ENCODE data around the gene FARP2. TPM values are rescaled to one million over a fixed set of nuclear protein-coding genes. Genes with fewer than 3 reads are reported as not detected.
A peak's percentile ranks its signal among the peaks of the same experiment; 100 is the strongest.

FARP2 gene
- total RNA-seq, 1 experiment from 2014 or later, result 30.4 TPM

DNA sequence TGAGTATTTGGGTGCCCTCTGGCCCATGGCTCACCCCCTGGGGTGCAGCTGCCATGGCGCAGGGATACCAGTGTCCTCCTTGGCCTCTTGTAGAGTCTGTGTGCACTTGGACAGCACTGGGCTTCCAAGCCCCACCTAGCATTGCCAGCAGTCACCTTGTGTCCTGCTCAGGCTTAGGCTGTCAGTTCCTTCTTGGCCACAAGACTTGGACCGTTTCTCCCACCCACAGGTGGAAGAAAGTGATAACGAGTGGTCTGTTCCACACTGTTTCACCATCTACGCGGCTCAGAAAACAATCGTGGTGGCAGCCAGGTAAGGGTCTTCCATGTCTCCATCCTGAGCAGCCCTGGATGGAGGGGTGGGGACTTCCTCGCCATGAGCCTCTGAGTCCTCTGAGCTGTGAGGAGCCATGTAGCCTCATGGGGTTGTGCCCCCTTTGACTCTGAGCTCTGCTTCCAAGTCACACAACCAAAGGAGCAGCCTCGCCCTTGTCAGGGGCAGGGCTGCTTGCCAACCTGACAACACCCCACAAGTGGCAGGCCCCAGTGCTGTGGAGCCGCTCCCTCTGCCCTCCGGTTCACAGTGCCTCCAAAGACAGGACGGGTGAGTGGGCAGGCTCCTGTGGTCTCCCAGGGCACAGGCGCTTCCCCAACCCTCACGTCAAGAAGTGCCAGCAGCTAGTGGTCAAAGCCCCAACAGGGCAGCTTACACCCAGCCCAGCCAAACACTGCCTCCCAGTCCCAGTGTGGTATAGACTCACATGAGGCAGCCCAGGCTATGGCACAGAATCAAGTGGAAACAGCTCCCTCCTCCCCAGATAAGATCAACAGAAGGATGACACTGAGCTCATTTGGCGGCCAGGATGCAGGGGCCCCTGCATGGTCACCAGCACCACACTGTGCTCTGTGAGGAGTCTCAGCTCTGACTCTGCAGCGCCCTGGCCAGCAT lies 133.9 kb downstream of the FARP2 start:
- DNase-seq (ENCODE audit: low read depth), result no peak

DNA sequence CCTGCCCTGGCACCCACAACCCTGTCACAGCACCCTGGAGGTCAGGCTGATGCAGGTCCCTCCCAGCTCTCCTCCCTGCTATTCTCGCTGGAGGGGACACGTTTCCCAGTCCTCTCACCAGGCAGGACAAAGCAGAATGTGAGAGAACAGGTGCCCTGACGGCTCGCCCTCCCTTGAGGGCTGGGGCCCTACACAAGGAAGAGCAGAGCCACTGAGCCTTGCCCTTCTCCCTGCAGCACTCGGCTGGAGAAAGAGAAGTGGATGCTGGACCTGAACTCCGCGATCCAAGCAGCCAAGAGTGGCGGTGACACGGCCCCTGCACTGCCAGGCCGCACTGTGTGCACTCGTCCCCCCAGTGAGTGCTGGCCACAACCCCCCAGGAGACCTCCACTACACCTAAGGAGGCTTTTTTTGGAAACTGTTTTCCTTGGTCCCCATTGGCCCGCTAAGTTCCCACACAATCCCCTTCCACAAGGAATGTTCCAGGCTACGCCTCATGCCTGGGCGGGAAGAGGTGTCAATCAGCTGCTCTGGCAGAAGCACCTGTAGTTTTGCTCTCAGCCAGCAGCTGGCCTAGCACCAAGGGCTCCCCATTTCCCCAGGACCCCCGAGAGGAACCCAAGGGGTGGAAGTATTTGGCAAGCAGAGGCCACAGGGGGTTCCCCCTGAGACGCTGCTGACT lies 134.9 kb downstream of the FARP2 start:
- DNase-seq (ENCODE audit: low read depth), result no peak

- DNase-seq (ENCODE audit: low read depth), result peak; percentile 79
These were observed 135.6 kb downstream of the FARP2 start for GRCh38 chr2:241491549-241492173.

DNA sequence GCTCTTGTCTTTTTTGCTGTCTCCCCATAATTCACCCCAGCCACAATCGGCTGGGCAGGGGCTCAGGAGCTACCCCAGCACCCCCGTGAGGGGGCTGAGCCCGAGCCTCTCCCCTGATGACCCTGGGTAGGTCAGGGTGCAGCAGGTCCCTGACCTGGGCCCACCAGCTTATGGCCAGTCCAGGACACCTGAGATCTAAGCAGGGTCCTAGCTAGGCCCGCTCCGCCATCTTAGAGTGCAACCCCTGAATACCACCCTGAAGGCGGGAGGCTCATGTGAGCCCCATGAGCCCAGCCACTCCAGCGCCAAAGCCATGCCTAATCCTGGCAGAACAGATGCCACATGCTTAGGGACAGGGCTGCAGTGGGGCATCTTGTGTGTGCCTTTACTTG lies 136.1 kb downstream of the FARP2 start:
- DNase-seq (ENCODE audit: low read depth), result no peak

- DNase-seq (ENCODE audit: low read depth), result no peak
These were observed 137.0 kb downstream of the FARP2 start for GRCh38 chr2:241493092-241493491.

- no peak for DNase-seq (ENCODE audit: low read depth)
These were observed 138.3 kb downstream of the FARP2 start for GRCh38 chr2:241494311-241494908.

GRCh38 chr2:241495172-241496002 lies 139.3 kb downstream of the FARP2 start:
- DNase-seq (ENCODE audit: low read depth), result no peak

DNA sequence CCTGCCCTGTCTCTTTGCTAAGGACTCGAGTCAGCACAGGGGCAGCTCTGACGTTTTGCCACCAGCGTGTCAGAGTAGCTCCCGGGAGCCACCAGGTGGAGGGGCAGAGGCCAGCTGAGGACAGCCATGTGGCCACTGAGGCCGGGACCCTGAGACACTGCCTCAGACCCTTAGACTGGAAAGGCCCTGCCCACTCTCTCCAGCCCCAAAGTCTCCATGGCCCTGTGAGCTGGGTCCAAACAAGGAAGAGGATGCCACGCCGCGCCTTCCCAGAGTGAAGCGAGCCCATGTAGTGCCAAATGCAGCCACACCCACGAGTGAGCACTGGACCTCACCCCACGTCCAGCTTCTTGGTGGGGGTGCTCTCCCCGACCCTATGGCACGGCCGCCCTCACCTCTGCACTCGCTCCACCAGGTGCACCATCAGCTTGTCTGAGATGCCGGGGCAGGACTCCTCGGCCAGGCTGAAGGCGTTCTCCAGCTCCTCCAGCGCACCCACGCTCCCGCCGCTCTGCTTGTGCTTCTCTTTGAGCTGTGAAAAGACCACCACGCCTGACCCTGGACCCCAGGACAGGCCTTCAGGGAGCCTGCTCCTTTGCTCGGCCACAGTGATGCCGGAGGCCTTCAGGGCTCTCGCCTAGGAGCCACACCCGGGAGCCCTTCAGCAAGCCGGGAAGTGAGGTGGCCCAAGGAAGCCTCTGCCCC lies 140.1 kb downstream of the FARP2 start:
- no peak for DNase-seq (ENCODE audit: low read depth)

DNA sequence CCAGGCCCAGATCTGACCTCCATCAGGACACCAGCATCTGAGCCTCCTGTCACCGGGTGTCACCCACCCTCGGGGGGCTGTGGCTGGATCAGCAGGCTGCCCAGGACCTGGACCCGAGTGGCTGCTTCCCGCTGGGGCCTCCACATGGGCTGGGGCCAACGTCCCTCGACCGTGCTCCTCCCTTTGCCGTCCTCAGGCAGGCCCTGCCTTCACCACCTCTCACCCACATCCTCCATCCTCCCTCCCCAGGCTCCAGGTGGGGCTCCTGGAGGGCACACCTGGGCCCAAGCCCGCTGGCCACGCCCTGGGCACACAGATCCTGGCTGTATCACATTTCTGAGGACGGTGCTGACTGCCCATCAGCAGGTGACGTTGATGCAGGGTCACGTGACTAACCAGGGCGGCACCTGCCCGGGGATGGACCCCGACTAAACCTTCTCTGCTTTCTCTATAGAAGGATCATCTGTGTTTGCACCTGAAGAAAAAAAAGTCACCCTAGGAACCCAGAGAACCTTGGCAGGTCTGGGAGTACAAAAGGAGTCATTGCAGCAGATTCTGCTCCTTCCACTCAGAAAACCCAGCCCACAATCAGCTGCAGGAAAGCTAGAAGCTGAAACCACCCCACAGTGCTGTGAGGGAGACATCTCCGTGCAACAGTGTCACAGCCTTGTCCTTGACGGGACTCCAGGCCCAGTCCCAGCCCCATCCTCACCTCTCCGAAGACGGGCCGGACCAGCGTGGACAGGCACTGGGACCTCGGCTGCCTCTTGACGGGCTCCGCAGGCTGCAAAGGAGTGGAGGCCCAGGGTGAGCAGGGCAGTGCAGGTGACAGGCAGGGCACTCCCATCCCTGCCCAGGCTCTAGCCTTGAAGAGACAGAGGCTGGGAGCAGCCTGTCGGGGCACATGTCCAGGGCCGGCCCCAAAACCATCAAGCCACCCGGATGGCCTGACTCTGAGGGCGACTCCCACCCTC lies 141.1 kb downstream of the FARP2 start:
- no peak for DNase-seq (ENCODE audit: low read depth)

- DNase-seq (ENCODE audit: low read depth), result no peak
These were observed 142.3 kb downstream of the FARP2 start for GRCh38 chr2:241498115-241499070.

- DNase-seq (ENCODE audit: low read depth), result no peak
These were observed 143.3 kb downstream of the FARP2 start for GRCh38 chr2:241499146-241499965.

DNA sequence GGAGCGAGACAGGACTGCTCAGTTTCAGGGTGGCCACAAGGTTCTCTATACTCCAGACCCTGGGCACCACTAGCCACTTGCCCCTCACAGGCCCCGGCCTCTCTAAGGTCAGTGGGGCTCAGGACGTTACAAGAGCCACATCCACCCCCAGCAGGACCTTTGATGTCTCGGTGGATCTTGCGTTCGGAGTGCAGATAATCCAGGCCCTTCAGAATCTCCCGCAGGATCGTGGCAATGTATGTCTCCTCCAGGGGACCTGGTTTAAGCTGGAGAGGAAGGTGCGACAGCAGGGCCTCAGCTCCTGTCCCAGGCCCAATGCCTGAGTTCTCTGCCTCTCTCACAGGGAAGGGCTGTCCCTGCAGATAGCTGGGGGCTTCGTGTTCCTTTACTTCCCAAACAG lies 143.9 kb downstream of the FARP2 start:
- no peak for DNase-seq (ENCODE audit: low read depth)

GRCh38 chr2:241500431-241500975 lies 144.4 kb downstream of the FARP2 start:
- DNase-seq (ENCODE audit: low read depth), result no peak

DNA sequence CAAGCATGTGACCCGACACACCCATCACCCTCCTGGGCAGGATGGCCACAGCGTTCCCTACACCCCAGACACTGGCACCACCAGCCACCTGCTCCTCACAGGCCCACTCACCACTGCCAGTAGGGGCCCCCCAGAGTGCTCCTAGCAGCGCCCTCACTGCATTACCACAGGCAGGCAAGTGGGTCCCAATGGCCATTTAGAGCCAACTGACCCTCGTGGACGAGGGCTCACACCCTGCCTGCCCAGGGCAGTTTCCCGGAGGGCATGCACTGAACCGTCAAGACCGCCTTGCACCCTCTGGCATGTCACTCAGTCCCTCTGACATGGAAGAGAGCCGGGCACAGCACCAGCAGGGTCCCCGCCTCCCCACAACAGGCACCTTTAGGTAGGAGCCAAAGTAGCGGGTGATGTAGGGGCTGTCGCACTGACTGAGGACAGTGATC lies 145.0 kb downstream of the FARP2 start:
- no peak for DNase-seq (ENCODE audit: low read depth)

GRCh38 chr2:241501551-241501950 lies 145.5 kb downstream of the FARP2 start:
- no peak for DNase-seq (ENCODE audit: low read depth)

GRCh38 chr2:241502281-241502680 lies 146.2 kb downstream of the FARP2 start:
- no peak for DNase-seq (ENCODE audit: low read depth)

Measured in LHCN-M2 (cell line).